GM21526 (cell line): ENCODE results near the gene SLC5A10.
"Not testable (repeated sequence)": the region's sequence is repeated elsewhere in the genome, so short reads cannot be mapped to it uniquely, and the experiment has no call there.

Source experiments
- ATAC-seq: cut with Tn5 transposase; IDR thresholded peaks from one replicate; pipeline ENCODE4 v1.9.1; 2021; ENCODE audit warnings: moderate library complexity; ENCODE audit not compliant: unreplicated experiment, low FRiP score

Gene SLC5A10

GRCh38 chr17:18946536-18946935, 5.4 kb upstream of the SLC5A10 start:
- ATAC-seq = no peak

GRCh38 chr17:18947866-18948265, 4.1 kb upstream of the SLC5A10 start:
- ATAC-seq = no peak

- no peak for ATAC-seq
Measured at GRCh38 chr17:18948476-18949006, 3.4 kb upstream of the SLC5A10 start.

- ATAC-seq = no peak
Measured at GRCh38 chr17:18949566-18949965, 2.4 kb upstream of the SLC5A10 start.

GRCh38 chr17:18950346-18950745, 1.6 kb upstream of the SLC5A10 start:
- ATAC-seq = no peak

- no peak for ATAC-seq
Measured at GRCh38 chr17:18950944-18951905, 740 bp upstream of the SLC5A10 start.

GRCh38 chr17:18953231-18953728, 1.3 kb downstream of the SLC5A10 start:
- ATAC-seq = no peak

- no peak for ATAC-seq
Measured at GRCh38 chr17:18954321-18954720, 2.4 kb downstream of the SLC5A10 start.

GRCh38 chr17:18955009-18955408, 3.0 kb downstream of the SLC5A10 start:
- no peak for ATAC-seq

GRCh38 chr17:18956021-18956420, 4.1 kb downstream of the SLC5A10 start:
- not testable (repeated sequence) for ATAC-seq

GRCh38 chr17:18956581-18956980, 4.6 kb downstream of the SLC5A10 start:
- no peak for ATAC-seq

GRCh38 chr17:18957831-18958230, 5.9 kb downstream of the SLC5A10 start:
- no peak for ATAC-seq

GRCh38 chr17:18958611-18959010, 6.6 kb downstream of the SLC5A10 start:
- no peak for ATAC-seq

- ATAC-seq = no peak
Measured at GRCh38 chr17:18959071-18959844, 7.3 kb downstream of the SLC5A10 start.

- ATAC-seq = no peak
Measured at GRCh38 chr17:18959845-18960240, 7.9 kb downstream of the SLC5A10 start.

- ATAC-seq = no peak
Measured at GRCh38 chr17:18960241-18960665, 8.3 kb downstream of the SLC5A10 start.

- no peak for ATAC-seq
Measured at GRCh38 chr17:18960803-18961511, 9.0 kb downstream of the SLC5A10 start.

GRCh38 chr17:18961634-18962493, 9.9 kb downstream of the SLC5A10 start:
- no peak for ATAC-seq

GRCh38 chr17:18962494-18962815, 10.5 kb downstream of the SLC5A10 start:
- ATAC-seq = no peak
